Gastroesophageal sphincter (tissue), 3 donors: ENCODE measurements around the gene NUDT2.

Source experiments
- POLR2A ChIP-seq, 2 donors: fragments of 450-650 bp; IDR thresholded peaks; one replicate each; pipeline ENCODE4 v1.6.1; 2017; ENCODE audit warnings: antibody characterized with exemption in 2 of 2, mild to moderate bottlenecking in 2 of 2, moderate library complexity in 1 of 2
- POLR2AphosphoS5 ChIP-seq: sonication (generic); formaldehyde crosslinking; IDR thresholded peaks from one replicate; pipeline ENCODE4 v1.6.1; 2017; ENCODE audit warnings: antibody characterized with exemption
- TF ChIP-seq, protein P1 (sequence below), 4 experiments: fragments of 200-600 bp in 2 of 4; fragments of 450-650 bp in 2 of 4; sonication (generic) in 1 of 4; IDR thresholded peaks; one replicate each; pipeline ENCODE4 v1.5.1; 2017 to 2019; ENCODE audit warnings: antibody characterized with exemption in 4 of 4, mild to moderate bottlenecking in 2 of 4, moderate library complexity in 2 of 4

DNA sequence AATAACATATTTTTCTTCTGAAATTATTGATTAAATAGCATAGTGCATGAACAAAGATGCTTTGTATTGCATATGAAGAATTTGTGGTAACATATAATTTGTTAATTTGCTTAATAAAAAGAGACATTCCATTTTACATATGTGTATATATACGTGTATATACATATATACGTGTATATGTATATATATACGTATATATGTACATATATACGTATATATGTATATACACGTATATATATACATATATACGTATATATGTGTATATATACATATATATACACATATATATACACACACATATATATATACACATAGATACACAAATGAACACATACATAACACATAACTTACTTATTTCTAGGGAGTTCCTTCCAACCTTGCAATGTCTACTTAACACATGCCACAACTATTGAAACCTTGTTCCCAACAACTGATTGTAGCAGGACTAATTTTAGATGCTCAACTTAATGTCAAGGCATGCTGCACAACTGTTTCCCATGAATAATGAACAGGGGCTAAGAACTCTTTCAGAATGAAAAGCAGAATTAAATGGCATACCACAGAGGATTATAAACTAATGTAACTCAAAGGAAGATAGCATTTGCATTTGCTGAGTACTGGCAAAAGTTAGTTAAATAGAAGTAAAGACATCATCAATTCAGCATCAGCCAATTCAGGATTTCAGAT is 17.7 kb upstream of the NUDT2 start:
- TF ChIP-seq, protein P1, sequence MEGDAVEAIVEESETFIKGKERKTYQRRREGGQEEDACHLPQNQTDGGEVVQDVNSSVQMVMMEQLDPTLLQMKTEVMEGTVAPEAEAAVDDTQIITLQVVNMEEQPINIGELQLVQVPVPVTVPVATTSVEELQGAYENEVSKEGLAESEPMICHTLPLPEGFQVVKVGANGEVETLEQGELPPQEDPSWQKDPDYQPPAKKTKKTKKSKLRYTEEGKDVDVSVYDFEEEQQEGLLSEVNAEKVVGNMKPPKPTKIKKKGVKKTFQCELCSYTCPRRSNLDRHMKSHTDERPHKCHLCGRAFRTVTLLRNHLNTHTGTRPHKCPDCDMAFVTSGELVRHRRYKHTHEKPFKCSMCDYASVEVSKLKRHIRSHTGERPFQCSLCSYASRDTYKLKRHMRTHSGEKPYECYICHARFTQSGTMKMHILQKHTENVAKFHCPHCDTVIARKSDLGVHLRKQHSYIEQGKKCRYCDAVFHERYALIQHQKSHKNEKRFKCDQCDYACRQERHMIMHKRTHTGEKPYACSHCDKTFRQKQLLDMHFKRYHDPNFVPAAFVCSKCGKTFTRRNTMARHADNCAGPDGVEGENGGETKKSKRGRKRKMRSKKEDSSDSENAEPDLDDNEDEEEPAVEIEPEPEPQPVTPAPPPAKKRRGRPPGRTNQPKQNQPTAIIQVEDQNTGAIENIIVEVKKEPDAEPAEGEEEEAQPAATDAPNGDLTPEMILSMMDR (IDR thresholded peaks at IDR 0.05), result no peak
- no peak for TF ChIP-seq POLR2A (IDR thresholded peaks at IDR 0.05)
- no peak for TF ChIP-seq POLR2AphosphoS5
